Neuron (in vitro differentiated cells): ENCODE measurements around the gene SNRNP48.

Source experiments
- H2AFZ ChIP-seq: one replicate; pipeline ENCODE4 v1.6.1; 2013; ENCODE audit warnings: low read depth, mild to moderate bottlenecking, inconsistent platforms, low read length, moderate library complexity
- H3K27me3 ChIP-seq: one replicate; pipeline ENCODE4 v1.6.1; 2013; ENCODE audit warnings: low read length; ENCODE audit not compliant: insufficient read depth
- H3K36me3 ChIP-seq: one replicate; pipeline ENCODE4 v1.6.1; 2013; ENCODE audit warnings: low read length; ENCODE audit not compliant: insufficient read depth
- H3K4me1 ChIP-seq: one replicate; pipeline ENCODE4 v1.6.1; 2013; ENCODE audit warnings: low read length; ENCODE audit not compliant: insufficient read depth
- H3K4me3 ChIP-seq: 2 replicates; pipeline ENCODE4 v1.5.1; 2013; ENCODE audit warnings: mild to moderate bottlenecking, low read length, moderate library complexity
- H3K9me3 ChIP-seq: one replicate; pipeline ENCODE4 v1.6.1; 2013; ENCODE audit warnings: low read length

The SNRNP48 gene

DNA sequence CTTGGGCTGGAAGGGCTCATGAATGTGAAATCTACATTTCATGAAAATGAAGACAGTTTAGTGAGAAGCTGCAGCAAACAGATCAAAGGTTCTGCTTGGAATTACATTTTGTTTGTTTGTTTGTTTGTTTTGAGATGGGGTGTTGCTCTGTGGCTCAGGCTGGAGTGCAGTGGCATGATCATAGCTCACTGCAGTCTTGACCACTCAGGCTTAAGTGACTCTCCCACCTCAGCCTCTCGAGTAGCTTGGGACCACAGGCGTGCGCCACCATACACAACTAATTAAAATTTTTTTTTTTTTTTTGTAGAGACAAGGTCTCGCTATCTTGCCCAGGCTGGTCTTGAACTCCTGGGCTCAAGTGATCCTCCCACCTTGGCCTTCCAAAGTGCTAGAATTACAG is 42.7 kb upstream of the SNRNP48 start:
- no peak overlapping the region for H3K4me3 ChIP-seq
- H3K27me3 ChIP-seq: peaks cover 60% of the 10 kb centered on the region
- no peaks in the 10 kb centered on the region for H3K36me3 ChIP-seq
- peaks cover 2% of the 10 kb centered on the region for H3K4me1 ChIP-seq
- no peak overlapping the region for H2AFZ ChIP-seq
- peaks cover 5% of the 10 kb centered on the region for H3K9me3 ChIP-seq

DNA sequence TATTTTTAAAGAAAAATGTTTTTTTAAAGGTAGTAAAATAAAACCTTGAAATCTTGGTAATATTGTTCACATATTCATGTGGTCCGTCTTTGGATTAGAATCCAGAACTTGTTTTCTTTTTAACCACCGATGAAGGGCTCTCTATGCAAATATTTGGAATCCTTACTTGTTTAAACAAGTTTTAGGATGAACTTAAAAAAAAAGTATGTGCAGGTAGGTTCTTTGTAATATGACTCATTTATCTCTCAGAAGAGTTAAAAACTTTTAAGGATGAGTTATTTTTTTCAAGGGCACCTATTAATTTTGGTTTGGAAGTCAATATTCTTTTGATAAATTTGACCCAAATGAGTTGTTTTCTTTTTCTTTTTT is 39.6 kb upstream of the SNRNP48 start:
- H3K9me3 ChIP-seq: no peaks in the 10 kb centered on the region
- no peaks in the 10 kb centered on the region for H3K4me1 ChIP-seq
- no peak overlapping the region for H3K4me3 ChIP-seq
- H2AFZ ChIP-seq: no peak overlapping the region
- peaks cover 35% of the 10 kb centered on the region for H3K27me3 ChIP-seq
- no peaks in the 10 kb centered on the region for H3K36me3 ChIP-seq

DNA sequence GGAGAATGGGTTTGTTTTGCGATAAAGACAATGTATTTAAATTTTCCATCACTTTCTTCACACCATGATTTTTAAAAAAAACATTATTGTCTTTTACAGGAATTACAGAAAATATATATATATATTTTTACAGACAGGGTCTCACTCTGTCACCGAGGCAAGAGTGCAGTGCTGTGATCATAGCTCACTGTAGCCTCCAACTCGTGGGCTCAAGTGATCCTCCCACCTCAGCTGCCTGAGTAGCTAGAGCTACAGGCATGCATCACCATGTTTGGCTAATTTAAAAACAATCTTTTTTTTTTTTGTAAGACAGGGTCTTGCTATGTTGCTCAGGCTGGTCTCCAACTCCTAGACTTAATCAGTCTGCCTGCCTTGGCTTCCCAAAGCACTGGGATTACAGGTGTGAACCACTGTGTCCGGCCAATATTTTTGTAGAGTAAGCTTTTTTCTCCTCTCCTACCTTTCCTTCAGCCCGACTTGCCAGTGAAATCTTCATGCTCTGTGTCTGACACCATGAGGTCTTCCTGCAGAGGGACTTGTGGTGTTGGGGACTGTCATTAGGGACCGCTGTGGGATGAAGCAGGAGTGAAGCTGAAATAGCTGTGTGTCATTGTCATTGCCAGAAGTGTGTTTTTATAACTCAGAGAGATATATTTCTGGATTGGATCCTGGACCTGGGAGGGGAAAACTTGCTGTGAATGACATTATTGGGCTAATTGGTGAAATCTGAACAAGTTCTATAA is 35.3 kb upstream of the SNRNP48 start:
- Histone ChIP-seq H3K36me3 (no peaks in the 10 kb centered on the region), H3K4me3 (no peak overlapping the region), H3K27me3 (peaks cover 30% of the 10 kb centered on the region), H2AFZ (no peak overlapping the region), H3K4me1 (no peaks in the 10 kb centered on the region), H3K9me3 (no peaks in the 10 kb centered on the region)

DNA sequence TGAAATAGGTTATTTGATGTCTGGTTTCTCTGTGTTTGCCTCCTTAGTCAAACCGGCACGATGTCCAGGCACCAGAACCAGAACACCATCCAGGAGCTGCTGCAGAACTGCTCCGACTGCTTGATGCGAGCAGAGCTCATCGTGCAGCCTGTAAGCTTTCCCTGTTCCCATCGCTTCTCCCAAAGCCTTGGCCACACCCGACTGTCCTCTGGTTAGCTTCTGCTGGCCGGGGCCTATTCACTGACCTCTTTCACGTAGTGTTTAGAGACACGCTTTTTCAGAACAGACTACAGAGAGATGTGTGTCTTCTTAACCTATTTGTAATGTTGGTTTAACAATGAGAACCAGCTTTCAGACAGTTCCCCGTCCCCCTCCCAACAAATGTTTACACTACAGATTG is 34.3 kb upstream of the SNRNP48 start:
- H3K4me3 ChIP-seq: no peak overlapping the region
- H3K36me3 ChIP-seq: no peaks in the 10 kb centered on the region
- H3K9me3 ChIP-seq: no peaks in the 10 kb centered on the region
- H3K4me1 ChIP-seq: no peaks in the 10 kb centered on the region
- H3K27me3 ChIP-seq: peaks cover 38% of the 10 kb centered on the region
- H2AFZ ChIP-seq: no peak overlapping the region

DNA sequence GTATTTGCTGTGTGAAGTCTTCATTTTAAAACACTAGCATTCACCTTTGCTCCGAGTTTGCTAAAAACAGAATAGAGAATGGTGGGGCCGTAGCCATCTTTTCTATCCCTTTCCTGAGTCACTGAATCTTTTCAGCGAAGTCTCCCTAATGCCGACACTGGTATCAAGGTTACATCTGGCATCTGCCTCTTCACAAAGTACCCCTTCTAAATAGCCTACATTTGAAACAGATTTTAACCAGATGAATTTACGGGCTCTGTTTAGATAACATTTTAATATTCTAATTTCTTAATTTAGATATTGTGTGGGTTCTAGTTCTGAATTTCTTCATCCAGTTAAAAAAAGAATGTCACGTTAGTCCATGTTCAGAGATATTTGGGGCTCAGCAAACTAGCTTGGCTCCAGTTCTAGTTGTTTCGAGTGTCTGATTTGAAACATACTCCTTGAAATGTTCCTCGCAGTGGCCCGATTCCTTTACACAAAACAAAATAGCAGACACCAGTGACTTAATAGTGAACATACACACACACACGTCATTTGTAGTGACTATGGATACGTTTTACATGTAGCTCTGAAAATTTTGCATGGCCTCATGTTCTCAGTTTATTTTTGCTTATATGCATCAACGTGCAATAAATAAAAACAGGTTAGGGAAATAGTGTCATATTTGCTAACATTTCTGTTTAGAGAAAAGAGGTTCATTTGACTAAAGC is 33.4 kb upstream of the SNRNP48 start:
- Histone ChIP-seq H3K4me3 (no peak overlapping the region), H3K27me3 (peaks cover 42% of the 10 kb centered on the region), H3K36me3 (no peaks in the 10 kb centered on the region), H2AFZ (no peak overlapping the region), H3K4me1 (no peaks in the 10 kb centered on the region), H3K9me3 (no peaks in the 10 kb centered on the region)

DNA sequence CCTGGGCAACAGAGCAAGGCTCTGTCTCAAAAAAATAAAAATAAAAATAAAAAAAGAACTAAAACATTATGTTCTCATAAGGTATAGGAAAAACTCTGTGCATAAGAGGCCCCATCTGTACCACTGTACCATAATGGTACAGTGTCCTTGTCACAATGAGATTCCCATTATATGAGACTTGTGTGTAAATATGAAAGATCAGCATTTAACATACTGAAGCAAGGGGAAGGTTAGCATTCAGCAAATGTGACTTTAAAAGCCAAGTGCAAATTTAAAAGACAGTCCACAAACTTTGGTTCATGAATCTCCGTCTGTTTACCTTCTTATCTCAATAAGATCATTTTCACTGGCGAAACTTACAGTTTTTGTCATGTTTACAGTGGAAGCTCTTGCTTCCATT is 32.3 kb upstream of the SNRNP48 start:
- Histone ChIP-seq H3K27me3 (peaks cover 49% of the 10 kb centered on the region), H3K4me1 (no peaks in the 10 kb centered on the region), H3K4me3 (no peak overlapping the region), H2AFZ (no peak overlapping the region), H3K9me3 (no peaks in the 10 kb centered on the region), H3K36me3 (no peaks in the 10 kb centered on the region)

DNA sequence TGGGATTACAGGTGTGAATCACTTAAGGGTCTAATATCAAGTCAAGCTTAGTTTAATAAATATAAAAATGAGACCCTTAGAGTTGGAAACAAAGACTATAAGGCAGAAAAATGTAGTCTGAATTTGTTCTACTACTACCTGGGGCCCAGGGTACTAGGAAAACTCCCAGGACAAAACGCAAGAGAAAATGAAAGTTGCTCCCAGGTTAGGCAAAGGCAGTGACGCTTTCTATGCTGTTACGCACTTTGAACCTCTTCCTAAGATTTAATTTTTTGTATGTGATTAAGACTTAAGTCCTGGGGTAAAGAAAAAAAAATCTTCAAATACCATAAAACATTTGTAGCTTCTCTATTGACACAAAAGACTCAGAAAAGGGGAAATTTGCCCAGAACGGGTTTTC is 31.2 kb upstream of the SNRNP48 start:
- Histone ChIP-seq H3K9me3 (no peaks in the 10 kb centered on the region), H3K36me3 (no peaks in the 10 kb centered on the region), H3K4me1 (no peaks in the 10 kb centered on the region), H3K27me3 (peaks cover 46% of the 10 kb centered on the region), H3K4me3 (no peak overlapping the region), H2AFZ (no peak overlapping the region)

DNA sequence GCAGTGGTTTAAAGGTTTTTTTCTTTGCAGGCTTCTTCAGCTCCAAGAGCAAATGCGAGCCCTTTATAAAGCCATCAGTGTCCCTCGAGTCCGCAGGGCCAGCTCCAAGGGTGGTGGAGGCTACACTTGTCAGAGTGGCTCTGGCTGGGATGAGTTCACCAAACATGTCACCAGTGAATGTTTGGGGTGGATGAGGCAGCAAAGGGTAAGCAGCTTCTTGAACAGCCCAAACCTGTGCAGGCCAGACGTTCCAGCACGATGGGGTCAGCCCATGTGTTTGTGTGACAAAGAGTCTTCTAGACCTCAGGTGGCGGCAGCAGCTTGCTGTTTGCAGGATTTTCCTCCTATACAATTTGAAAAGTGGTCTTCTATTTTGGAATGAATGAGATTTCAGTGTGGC is 30.8 kb upstream of the SNRNP48 start:
- Histone ChIP-seq H3K9me3 (no peaks in the 10 kb centered on the region), H3K4me3 (no peak overlapping the region), H2AFZ (no peak overlapping the region), H3K36me3 (no peaks in the 10 kb centered on the region), H3K27me3 (peaks cover 46% of the 10 kb centered on the region), H3K4me1 (no peaks in the 10 kb centered on the region)

DNA sequence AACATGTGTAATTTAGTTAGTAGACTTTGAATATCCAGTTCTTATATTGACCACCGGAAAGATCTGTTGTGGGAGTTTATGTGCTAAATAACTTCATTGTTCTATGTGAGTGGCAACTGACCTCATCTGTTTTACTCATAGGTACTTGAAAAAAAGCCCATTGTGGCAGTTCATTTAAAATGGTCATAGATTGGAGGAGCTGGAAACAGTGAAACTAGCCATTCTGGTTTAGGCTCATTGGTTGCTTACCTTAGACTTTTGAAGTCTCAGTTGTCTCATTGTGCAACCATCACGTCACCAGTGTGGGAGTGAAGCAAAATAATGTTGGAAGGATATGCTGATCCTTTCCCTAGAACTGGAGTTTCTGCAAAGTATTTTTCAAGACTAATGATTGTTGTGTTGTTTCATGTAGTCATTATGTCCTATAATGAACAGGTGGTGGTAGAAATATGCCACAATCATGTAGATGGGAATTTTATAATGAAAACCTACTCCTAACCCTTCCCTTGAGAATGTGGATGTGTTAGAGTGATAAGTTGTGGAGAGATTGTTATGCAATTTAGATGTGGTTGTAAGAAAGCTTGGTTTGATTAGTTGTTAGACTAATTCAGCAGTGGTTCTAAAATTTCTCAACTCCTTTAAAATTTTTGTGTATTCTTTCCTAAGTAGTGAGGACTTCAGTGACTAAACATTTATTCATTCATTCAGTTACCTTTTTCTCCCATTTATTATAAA is 30.2 kb upstream of the SNRNP48 start:
- no peaks in the 10 kb centered on the region for H3K9me3 ChIP-seq
- H3K36me3 ChIP-seq: no peaks in the 10 kb centered on the region
- peaks cover 46% of the 10 kb centered on the region for H3K27me3 ChIP-seq
- no peak overlapping the region for H2AFZ ChIP-seq
- no peak overlapping the region for H3K4me3 ChIP-seq
- no peaks in the 10 kb centered on the region for H3K4me1 ChIP-seq

DNA sequence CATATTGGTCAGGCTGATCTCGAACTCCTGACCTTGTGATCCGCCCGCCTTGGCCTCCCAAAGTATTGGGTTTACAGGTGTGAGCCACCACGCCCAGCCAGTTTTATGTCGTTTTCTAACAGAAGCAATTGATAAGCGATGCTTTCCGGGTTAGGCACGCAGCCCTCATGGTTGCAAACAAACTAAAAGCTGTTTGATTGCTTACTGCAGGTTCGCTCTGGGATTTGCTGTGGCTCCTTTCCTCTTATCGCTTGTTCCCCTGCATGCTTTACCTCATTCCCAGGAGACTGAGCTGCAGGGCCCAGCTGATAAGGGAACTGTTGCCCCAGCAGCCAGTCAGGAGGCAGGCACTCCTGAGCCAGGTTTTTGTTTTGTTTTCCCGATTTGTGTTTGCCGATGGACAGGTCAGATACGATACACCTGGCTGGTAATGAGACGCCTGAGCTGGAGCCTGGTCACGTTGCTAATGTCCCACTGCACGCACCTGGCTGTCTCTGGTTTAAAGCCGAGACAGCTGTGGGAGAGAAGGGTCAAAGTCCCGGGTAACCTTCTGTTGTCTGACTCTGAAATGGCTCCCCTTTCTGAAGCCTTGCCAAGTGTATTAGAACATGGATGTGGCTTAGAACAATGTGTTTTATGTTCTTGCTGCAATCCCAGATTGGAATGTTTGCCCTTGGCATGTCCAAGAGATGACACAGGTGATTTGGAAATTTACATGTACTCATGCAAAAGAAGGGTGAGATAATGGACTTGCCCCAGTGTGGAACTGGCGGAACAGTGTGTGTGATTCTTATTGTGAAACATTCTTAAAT is 28.6 kb upstream of the SNRNP48 start:
- H3K36me3 ChIP-seq: no peaks in the 10 kb centered on the region
- H3K4me3 ChIP-seq: no peak overlapping the region
- H3K4me1 ChIP-seq: no peaks in the 10 kb centered on the region
- H3K27me3 ChIP-seq: peaks cover 49% of the 10 kb centered on the region
- no peaks in the 10 kb centered on the region for H3K9me3 ChIP-seq
- H2AFZ ChIP-seq: no peak overlapping the region

DNA sequence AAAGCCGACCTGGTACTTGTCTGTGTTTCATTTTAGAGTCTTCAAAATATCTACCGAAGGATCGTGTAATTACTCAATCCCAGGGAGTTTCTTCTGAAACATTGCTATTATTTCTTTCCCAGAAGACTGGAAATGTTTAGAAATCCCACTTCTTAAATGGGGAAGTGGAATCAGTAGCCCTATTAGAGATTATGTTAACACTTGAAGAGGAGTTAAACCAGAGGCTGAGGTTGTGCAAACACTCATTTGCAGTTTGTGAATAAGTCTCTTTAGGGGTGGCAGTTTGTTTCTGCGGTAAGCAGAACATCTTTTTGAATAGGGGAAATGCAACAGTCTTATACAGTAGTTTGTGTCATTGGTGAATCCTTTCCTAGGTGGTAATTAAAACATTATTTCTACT is 27.2 kb upstream of the SNRNP48 start:
- H3K36me3 ChIP-seq: no peaks in the 10 kb centered on the region
- no peak overlapping the region for H2AFZ ChIP-seq
- H3K9me3 ChIP-seq: no peaks in the 10 kb centered on the region
- peaks cover 42% of the 10 kb centered on the region for H3K27me3 ChIP-seq
- H3K4me3 ChIP-seq: no peak overlapping the region
- H3K4me1 ChIP-seq: no peaks in the 10 kb centered on the region

DNA sequence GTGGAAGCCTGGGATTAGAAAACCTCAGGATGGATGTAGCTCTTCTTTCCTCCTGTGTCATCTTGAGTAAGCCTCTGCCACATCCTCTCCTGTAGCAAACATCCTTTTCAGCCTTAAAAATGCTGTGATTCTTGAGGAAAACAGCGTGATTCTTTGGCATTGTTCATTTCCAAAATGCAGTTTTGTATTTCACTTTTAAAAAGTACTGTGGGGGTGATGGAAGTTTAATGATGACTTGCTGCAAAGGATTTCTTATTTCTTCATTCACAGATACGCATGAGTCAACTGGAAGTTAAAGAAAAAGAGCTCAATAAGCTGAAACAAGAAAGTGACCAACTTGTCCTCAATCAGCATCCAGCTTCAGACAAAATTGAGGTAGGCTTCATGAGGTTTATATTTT is 23.9 kb upstream of the SNRNP48 start:
- H3K27me3 ChIP-seq: peaks cover 26% of the 10 kb centered on the region
- H2AFZ ChIP-seq: no peak overlapping the region
- no peaks in the 10 kb centered on the region for H3K9me3 ChIP-seq
- H3K36me3 ChIP-seq: no peaks in the 10 kb centered on the region
- H3K4me3 ChIP-seq: no peak overlapping the region
- H3K4me1 ChIP-seq: no peaks in the 10 kb centered on the region
